Measurements from ENCODE around the gene NUMB. TPM values are rescaled to one million over a fixed set of nuclear protein-coding genes. Genes with fewer than 3 reads are reported as not detected.
"Not testable (repeated sequence)": the region's sequence is repeated elsewhere in the genome, so short reads cannot be mapped to it uniquely, and the experiment has no call there.

NUMB gene
- total RNA-seq, 1 experiment from 2014 or later = 46.5 TPM

DNA sequence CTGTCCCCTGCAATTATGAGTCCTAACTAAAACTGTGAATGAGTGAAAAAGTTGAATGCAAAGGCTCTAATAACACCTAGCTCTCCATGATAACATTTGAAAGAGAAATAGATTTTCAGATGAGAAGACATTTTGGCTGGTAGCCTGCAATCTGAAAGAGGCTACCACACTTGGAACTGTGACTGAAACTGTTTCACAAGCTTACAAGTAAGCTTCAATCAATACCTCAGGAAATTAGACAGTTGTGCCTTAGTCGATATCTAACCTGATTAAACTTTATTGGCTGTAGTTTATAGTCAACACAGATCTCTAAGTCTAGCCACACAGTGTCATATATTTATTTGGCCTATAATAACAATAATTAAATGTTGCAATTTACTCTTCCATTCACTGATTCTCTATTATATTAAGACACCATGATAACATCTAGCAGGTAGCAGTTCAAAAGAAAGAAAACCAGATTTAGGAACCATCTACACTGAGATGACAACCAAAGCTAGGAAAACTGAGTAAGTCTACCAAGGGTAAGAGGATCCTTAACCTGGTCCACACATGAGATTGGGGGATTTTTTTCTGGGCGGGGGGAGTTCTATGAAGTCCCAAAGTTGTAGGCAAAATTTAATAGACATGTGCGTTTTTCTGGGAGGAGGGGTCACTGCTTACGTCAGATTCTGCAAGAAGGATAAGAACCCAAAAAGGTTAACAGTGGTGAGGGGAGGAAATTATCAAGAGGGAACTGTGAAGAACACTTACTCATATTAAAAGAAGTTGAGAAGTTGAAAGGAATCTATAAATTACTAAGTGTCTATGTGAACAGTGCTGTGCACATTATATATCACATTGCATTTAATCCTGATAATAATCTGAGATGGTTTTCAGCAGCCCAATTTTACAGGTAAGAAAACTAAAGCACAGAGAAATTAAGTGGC, 65.8 kb downstream of the NUMB start:
- Histone ChIP-seq H3K4me1 (ENCODE audit: insufficient read depth, low read length) (no peaks in the 10 kb centered on the region), H3K79me2 (ENCODE audit: insufficient read depth, low read length) (no peaks in the 10 kb centered on the region), H3K79me1 (ENCODE audit: insufficient read depth, low read depth, low read length, poor library complexity, severe bottlenecking) (no peaks in the 10 kb centered on the region), H4K91ac (ENCODE audit: insufficient read length, low read depth, low read length) (no peak overlapping the region), H3K56ac (ENCODE audit: insufficient read length, low read depth, low read length) (no peak overlapping the region), H3K4me2 (ENCODE audit: insufficient read depth, insufficient read length, low read length) (no peak overlapping the region), H3K23ac (ENCODE audit: insufficient read length, low read depth, low read length) (no peak overlapping the region), H3K9ac (ENCODE audit: extremely low read depth, insufficient read length, low read length) (no peak overlapping the region), H2AK5ac (ENCODE audit: insufficient read length, low read length) (no peak overlapping the region), H2BK5ac (ENCODE audit: insufficient read length, low read length) (no peak overlapping the region), H2BK12ac (ENCODE audit: insufficient read length, low read depth, low read length) (no peak overlapping the region), H3T11ph (ENCODE audit: low read length) (no peak overlapping the region), H4K20me1 (ENCODE audit: control insufficient read depth, insufficient read depth, insufficient read length) (no peaks in the 10 kb centered on the region), H3K23me2 (ENCODE audit: insufficient read length, low read depth, low read length, poor library complexity, severe bottlenecking) (no peaks in the 10 kb centered on the region), H4K8ac (replicated peaks; ENCODE audit: insufficient read length, low read depth, low read length) (no peak overlapping the region), H2BK120ac (ENCODE audit: low read depth, low read length, poor library complexity, severe bottlenecking) (no peak overlapping the region), H3K4ac (ENCODE audit: low read depth, low read length) (no peak overlapping the region), H3K14ac (ENCODE audit: insufficient read depth, low read length) (no peak overlapping the region), H2BK20ac (ENCODE audit: low read depth, low read length, poor library complexity, severe bottlenecking) (no peak overlapping the region), H3K27me3 (ENCODE audit: insufficient read depth, low read length) (no peaks in the 10 kb centered on the region), H4K5ac (ENCODE audit: insufficient read length, low read depth, low read length) (no peak overlapping the region), H2BK15ac (ENCODE audit: low read depth, low read length) (no peak overlapping the region), H3K18ac (ENCODE audit: insufficient read length, low read depth, low read length) (no peak overlapping the region), H3K9me3 (ENCODE audit: control insufficient read depth, low read depth, low read length) (no peaks in the 10 kb centered on the region), H2AFZ (ENCODE audit: low read length) (no peak overlapping the region), H3K27ac (ENCODE audit: insufficient read length, low read depth, low read length) (no peak overlapping the region)
- peaks cover under 1% of the 10 kb centered on the region in 2 experiments; a peak in 1 of 4 replicates for H3K4me1 Mint-ChIP-seq
- no CpG with 5 or more reads among the region's 4 CpGs for WGBS (ENCODE audit: extremely low coverage, insufficient read length, low lambda C conversion rate)
- H3K27ac Mint-ChIP-seq = peak overlapping the region in 1 of 3 experiments; percentile 15; a peak in 1 of 7 replicates
- H3K36me3 Mint-ChIP-seq (ENCODE audit: insufficient read depth in 1 of 3, low read depth in 3 of 3) = no peaks in the 10 kb centered on the region
- H3K9me3 Mint-ChIP-seq = no peaks in the 10 kb centered on the region; a peak in 1 of 5 replicates
- TF ChIP-seq, protein P1, sequence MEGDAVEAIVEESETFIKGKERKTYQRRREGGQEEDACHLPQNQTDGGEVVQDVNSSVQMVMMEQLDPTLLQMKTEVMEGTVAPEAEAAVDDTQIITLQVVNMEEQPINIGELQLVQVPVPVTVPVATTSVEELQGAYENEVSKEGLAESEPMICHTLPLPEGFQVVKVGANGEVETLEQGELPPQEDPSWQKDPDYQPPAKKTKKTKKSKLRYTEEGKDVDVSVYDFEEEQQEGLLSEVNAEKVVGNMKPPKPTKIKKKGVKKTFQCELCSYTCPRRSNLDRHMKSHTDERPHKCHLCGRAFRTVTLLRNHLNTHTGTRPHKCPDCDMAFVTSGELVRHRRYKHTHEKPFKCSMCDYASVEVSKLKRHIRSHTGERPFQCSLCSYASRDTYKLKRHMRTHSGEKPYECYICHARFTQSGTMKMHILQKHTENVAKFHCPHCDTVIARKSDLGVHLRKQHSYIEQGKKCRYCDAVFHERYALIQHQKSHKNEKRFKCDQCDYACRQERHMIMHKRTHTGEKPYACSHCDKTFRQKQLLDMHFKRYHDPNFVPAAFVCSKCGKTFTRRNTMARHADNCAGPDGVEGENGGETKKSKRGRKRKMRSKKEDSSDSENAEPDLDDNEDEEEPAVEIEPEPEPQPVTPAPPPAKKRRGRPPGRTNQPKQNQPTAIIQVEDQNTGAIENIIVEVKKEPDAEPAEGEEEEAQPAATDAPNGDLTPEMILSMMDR (conservative IDR thresholded peaks at IDR 0.05) = no peak
- no peak overlapping the region for H3K4me3 Mint-ChIP-seq
- H3K27me3 Mint-ChIP-seq (ENCODE audit: low read depth) = no peaks in the 10 kb centered on the region
- no peak for DNase-seq

DNA sequence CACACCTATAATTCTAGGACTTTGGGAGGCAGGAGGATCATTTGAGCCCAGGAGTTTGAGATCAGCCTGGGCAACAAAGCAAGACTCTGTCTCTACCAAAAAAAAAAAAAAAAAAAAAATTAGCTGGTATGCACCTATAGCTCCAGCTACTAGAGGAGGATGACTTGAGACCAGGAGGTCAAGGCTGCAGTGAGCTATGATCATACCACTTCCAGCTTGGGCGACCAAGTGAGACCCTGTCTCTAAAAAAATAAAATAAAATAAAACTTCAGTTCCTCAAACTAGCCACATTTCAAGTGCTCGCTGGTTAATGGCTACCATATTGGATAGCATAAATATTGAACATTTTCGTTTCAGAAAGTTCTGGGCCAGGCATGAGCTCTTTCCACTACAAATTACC, 70.5 kb downstream of the NUMB start:
- H3K9me3 ChIP-seq (ENCODE audit: control insufficient read depth, low read depth, low read length); H2BK12ac ChIP-seq (ENCODE audit: insufficient read length, low read depth, low read length); H3T11ph ChIP-seq (ENCODE audit: low read length); H3K23ac ChIP-seq (ENCODE audit: insufficient read length, low read depth, low read length); H4K91ac ChIP-seq (ENCODE audit: insufficient read length, low read depth, low read length); H3K27me3 ChIP-seq (ENCODE audit: insufficient read depth, low read length); H2AFZ ChIP-seq (ENCODE audit: low read length); H3K9me3 Mint-ChIP-seq; H3K27me3 Mint-ChIP-seq (ENCODE audit: low read depth); H3K9ac ChIP-seq (ENCODE audit: extremely low read depth, insufficient read length, low read length); H3K56ac ChIP-seq (ENCODE audit: insufficient read length, low read depth, low read length); H4K20me1 ChIP-seq (ENCODE audit: control insufficient read depth, insufficient read depth, insufficient read length); DNase-seq; H2BK15ac ChIP-seq (ENCODE audit: low read depth, low read length); H2BK120ac ChIP-seq (ENCODE audit: low read depth, low read length, poor library complexity, severe bottlenecking); H2BK5ac ChIP-seq (ENCODE audit: insufficient read length, low read length); H3K27ac Mint-ChIP-seq; H2BK20ac ChIP-seq (ENCODE audit: low read depth, low read length, poor library complexity, severe bottlenecking); H3K4me1 Mint-ChIP-seq; H3K4me2 ChIP-seq (ENCODE audit: insufficient read depth, insufficient read length, low read length); H3K4me3 Mint-ChIP-seq; H3K79me2 ChIP-seq (ENCODE audit: insufficient read depth, low read length); H3K4me1 ChIP-seq (ENCODE audit: insufficient read depth, low read length); H3K23me2 ChIP-seq (ENCODE audit: insufficient read length, low read depth, low read length, poor library complexity, severe bottlenecking); H3K4ac ChIP-seq (ENCODE audit: low read depth, low read length); H4K8ac ChIP-seq (replicated peaks; ENCODE audit: insufficient read length, low read depth, low read length); H2AK5ac ChIP-seq (ENCODE audit: insufficient read length, low read length); H3K79me1 ChIP-seq (ENCODE audit: insufficient read depth, low read depth, low read length, poor library complexity, severe bottlenecking); H3K27ac ChIP-seq (ENCODE audit: insufficient read length, low read depth, low read length); H3K14ac ChIP-seq (ENCODE audit: insufficient read depth, low read length); H3K18ac ChIP-seq (ENCODE audit: insufficient read length, low read depth, low read length); H4K5ac ChIP-seq (ENCODE audit: insufficient read length, low read depth, low read length): not testable (repeated sequence)
- peaks cover 2 to 12% (median 6%) of the 10 kb centered on the region in 3 experiments for H3K36me3 Mint-ChIP-seq (ENCODE audit: insufficient read depth in 1 of 3, low read depth in 3 of 3)
- WGBS (ENCODE audit: extremely low coverage, insufficient read length, low lambda C conversion rate) = no CpG with 5 or more reads among the region's 3 CpGs
